A673 (cell line): ENCODE results near the gene IGSF21.

Source experiments
- EZH2 ChIP-seq: fragments of 200-600 bp; sonication (generic); IDR thresholded peaks from 2 replicates; pipeline ENCODE4 v1.6.1; 2017; ENCODE audit warnings: borderline replicate concordance, low read depth, mild to moderate bottlenecking, mixed read lengths, antibody characterized with exemption, low read length; ENCODE audit not compliant: poor library complexity, severe bottlenecking
- TF ChIP-seq, protein P1 (sequence below): fragments of 300-800, 200-600 bp; sonication (generic); conservative IDR thresholded peaks from 2 replicates; pipeline ENCODE4 v1.5.1; 2017; ENCODE audit warnings: low read depth, mild to moderate bottlenecking, antibody characterized with exemption, low read length, moderate library complexity, mixed read lengths

- TF ChIP-seq, protein P1, sequence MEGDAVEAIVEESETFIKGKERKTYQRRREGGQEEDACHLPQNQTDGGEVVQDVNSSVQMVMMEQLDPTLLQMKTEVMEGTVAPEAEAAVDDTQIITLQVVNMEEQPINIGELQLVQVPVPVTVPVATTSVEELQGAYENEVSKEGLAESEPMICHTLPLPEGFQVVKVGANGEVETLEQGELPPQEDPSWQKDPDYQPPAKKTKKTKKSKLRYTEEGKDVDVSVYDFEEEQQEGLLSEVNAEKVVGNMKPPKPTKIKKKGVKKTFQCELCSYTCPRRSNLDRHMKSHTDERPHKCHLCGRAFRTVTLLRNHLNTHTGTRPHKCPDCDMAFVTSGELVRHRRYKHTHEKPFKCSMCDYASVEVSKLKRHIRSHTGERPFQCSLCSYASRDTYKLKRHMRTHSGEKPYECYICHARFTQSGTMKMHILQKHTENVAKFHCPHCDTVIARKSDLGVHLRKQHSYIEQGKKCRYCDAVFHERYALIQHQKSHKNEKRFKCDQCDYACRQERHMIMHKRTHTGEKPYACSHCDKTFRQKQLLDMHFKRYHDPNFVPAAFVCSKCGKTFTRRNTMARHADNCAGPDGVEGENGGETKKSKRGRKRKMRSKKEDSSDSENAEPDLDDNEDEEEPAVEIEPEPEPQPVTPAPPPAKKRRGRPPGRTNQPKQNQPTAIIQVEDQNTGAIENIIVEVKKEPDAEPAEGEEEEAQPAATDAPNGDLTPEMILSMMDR: no peak
- TF ChIP-seq EZH2: no peak
These were observed 139.6 kb downstream of the IGSF21 start for GRCh38 chr1:18247151-18247550.
